ENCODE measurements around the gene MRGPRG.

DNA sequence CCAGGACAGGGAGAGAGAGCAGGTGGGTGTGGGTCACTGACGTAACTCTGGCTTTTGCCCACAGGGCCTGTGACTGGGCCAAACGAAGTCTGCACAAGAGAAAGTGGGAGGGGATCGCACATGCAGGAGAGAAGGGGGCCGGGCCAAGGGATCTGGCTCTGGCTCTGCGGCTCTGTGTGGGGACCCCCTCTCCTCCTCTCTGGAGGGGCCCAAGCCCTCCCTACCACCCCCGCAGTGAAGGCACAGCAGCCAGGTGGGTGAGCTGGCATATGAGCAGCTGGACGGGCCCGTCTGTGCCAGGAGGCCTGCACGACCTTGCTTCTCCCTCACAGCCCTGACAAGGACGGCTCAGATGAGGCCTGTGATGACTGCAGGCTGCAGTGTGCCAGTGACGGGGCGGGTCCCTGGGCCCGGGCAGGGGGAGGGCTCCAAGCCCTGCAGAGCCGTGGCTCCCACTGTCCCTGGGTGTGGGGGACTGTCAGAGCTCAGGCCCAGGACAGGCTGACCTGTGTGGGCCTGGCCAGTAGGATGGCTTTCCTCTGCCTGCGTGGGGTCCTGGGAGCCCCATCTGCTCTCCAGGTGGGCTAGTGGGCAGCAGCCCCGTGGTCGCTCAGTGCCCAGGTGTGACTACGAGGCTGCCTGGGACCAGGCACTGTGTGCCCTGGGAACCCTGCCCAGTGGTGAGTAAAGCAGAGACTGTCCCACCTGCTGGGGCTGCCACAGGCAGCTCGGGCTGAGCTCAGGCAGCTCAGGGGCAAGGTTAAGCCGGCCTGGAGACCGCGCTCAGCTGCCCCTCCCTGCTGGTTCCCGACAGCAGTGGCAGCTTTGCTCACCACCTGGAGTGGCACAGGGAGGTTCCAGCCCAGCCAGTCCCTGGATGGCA lies 22.2 kb downstream of the MRGPRG start:
- TF ChIP-seq, protein P1, sequence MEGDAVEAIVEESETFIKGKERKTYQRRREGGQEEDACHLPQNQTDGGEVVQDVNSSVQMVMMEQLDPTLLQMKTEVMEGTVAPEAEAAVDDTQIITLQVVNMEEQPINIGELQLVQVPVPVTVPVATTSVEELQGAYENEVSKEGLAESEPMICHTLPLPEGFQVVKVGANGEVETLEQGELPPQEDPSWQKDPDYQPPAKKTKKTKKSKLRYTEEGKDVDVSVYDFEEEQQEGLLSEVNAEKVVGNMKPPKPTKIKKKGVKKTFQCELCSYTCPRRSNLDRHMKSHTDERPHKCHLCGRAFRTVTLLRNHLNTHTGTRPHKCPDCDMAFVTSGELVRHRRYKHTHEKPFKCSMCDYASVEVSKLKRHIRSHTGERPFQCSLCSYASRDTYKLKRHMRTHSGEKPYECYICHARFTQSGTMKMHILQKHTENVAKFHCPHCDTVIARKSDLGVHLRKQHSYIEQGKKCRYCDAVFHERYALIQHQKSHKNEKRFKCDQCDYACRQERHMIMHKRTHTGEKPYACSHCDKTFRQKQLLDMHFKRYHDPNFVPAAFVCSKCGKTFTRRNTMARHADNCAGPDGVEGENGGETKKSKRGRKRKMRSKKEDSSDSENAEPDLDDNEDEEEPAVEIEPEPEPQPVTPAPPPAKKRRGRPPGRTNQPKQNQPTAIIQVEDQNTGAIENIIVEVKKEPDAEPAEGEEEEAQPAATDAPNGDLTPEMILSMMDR (conservative IDR thresholded peaks at IDR 0.05; ENCODE audit: low read depth, low read length), result no peak
- TF ChIP-seq POLR2A (IDR thresholded peaks at IDR 0.05; ENCODE audit: low read depth, low read length), result no peak
- TF ChIP-seq MAFK (IDR thresholded peaks at IDR 0.05; ENCODE audit: low read depth, low read length), result no peak
- TF ChIP-seq RFX5 (IDR thresholded peaks at IDR 0.05; ENCODE audit: low read depth, low read length), result no peak
- TF ChIP-seq FOS (IDR thresholded peaks at IDR 0.05; ENCODE audit: low read depth, low read length), result no peak
- no peak for TF ChIP-seq RAD21 (IDR thresholded peaks at IDR 0.05; ENCODE audit: low read length)
- no peak for TF ChIP-seq CHD1 (IDR thresholded peaks at IDR 0.05; ENCODE audit: low read depth, low read length)
- TF ChIP-seq CEBPB (IDR thresholded peaks at IDR 0.05; ENCODE audit: low read depth, low read length), result no peak
- TF ChIP-seq NFE2L2 (IDR thresholded peaks at IDR 0.05; ENCODE audit: low read depth, low read length), result no peak
- no peak for TF ChIP-seq USF2 (IDR thresholded peaks at IDR 0.05; ENCODE audit: low read depth, low read length)
- TF ChIP-seq RCOR1 (IDR thresholded peaks at IDR 0.05; ENCODE audit: insufficient replicate concordance, low read length), result no peak
- TF ChIP-seq SMC3 (IDR thresholded peaks at IDR 0.05; ENCODE audit: low read depth, low read length), result no peak
- TF ChIP-seq ELK1 (IDR thresholded peaks at IDR 0.05; ENCODE audit: borderline replicate concordance, low read depth, low read length), result no peak
- no peak for TF ChIP-seq MAZ (IDR thresholded peaks at IDR 0.05; ENCODE audit: borderline replicate concordance, low read depth, low read length)

Measured in IMR-90 (cell line).